Middle frontal gyrus (tissue), 1 donor: ENCODE measurements around the gene B3GALT2.
"Not testable (repeated sequence)": the region's sequence is repeated elsewhere in the genome, so short reads cannot be mapped to it uniquely, and the experiment has no call there.

Source experiments
- DNase-seq: peaks from one replicate; pipeline ENCODE4 v3.0.0-alpha.2; 2015; ENCODE audit warnings: low spot score; ENCODE audit errors: extremely low spot score

Gene B3GALT2

GRCh38 chr1:193185901-193186731, at the start of gene B3GALT2:
Gene B3GALT2, minus strand, starts transcription at chr1:193186613. Its CDS starts 5,051 bp downstream, at chr1:193181562.
- DNase-seq: peak; percentile 62

GRCh38 chr1:193234530-193234929, 48.1 kb upstream of the B3GALT2 start:
- DNase-seq: no peak

- not testable (repeated sequence) for DNase-seq
These were observed 44.7 kb upstream of the B3GALT2 start for GRCh38 chr1:193231146-193231545.

- DNase-seq: no peak
These were observed 42.7 kb upstream of the B3GALT2 start for GRCh38 chr1:193229136-193229535.

- DNase-seq: no peak
These were observed 35.7 kb upstream of the B3GALT2 start for GRCh38 chr1:193222056-193222615.

GRCh38 chr1:193221651-193222050, 35.2 kb upstream of the B3GALT2 start:
- no peak for DNase-seq

- DNase-seq: no peak
These were observed 33.0 kb upstream of the B3GALT2 start for GRCh38 chr1:193219391-193219790.

GRCh38 chr1:193216920-193217319, 30.5 kb upstream of the B3GALT2 start:
- no peak for DNase-seq

- DNase-seq: no peak
These were observed 27.6 kb upstream of the B3GALT2 start for GRCh38 chr1:193213998-193214397.

- DNase-seq: no peak
These were observed 26.2 kb upstream of the B3GALT2 start for GRCh38 chr1:193212637-193213036.

- no peak for DNase-seq
These were observed 25.1 kb upstream of the B3GALT2 start for GRCh38 chr1:193211539-193211938.

GRCh38 chr1:193210996-193211395, 24.6 kb upstream of the B3GALT2 start:
- no peak for DNase-seq

GRCh38 chr1:193201021-193201420, 14.6 kb upstream of the B3GALT2 start:
- DNase-seq: no peak

GRCh38 chr1:193199940-193200339, 13.5 kb upstream of the B3GALT2 start:
- DNase-seq: no peak

- no peak for DNase-seq
These were observed 6.2 kb upstream of the B3GALT2 start for GRCh38 chr1:193192586-193192985.

GRCh38 chr1:193190096-193190744, 3.8 kb upstream of the B3GALT2 start:
- no peak for DNase-seq

- no peak for DNase-seq
These were observed 3.2 kb upstream of the B3GALT2 start for GRCh38 chr1:193189442-193190095.

- not testable (repeated sequence) for DNase-seq
These were observed 2.5 kb upstream of the B3GALT2 start for GRCh38 chr1:193188915-193189314.

- DNase-seq: no peak
These were observed 701 bp upstream of the B3GALT2 start for GRCh38 chr1:193187114-193187513.

GRCh38 chr1:193185211-193185610, 1.2 kb downstream of the B3GALT2 start:
- no peak for DNase-seq

- no peak for DNase-seq
These were observed 1.6 kb downstream of the B3GALT2 start for GRCh38 chr1:193184776-193185175.
